Middle frontal gyrus (tissue), 1 donor: ENCODE measurements around the gene BTBD7.

Experiments used
- DNase-seq: peaks from one replicate; pipeline ENCODE4 v3.0.0-alpha.2; 2015; ENCODE audit warnings: low spot score; ENCODE audit errors: extremely low spot score

Gene BTBD7

GRCh38 chr14:93195316-93195999 lies 137.4 kb downstream of the BTBD7 start:
- DNase-seq: no peak
